Measurements from ENCODE around the gene MAEL.

- TF ChIP-seq CBX2 (IDR thresholded peaks at IDR 0.05; ENCODE audit: low read depth, low read length) (no peak), CBX2 (CRISPR knock-in tag; IDR thresholded peaks at IDR 0.05; ENCODE audit: low read depth) (no peak), CTCF (CRISPR knock-in tag; IDR thresholded peaks at IDR 0.05) (no peak), JUN (CRISPR knock-in tag; IDR thresholded peaks at IDR 0.05) (no peak), ZFX (CRISPR knock-in tag; IDR thresholded peaks at IDR 0.05; ENCODE audit: low read depth) (no peak), ZFP36L2 (CRISPR knock-in tag; IDR thresholded peaks at IDR 0.05) (no peak), KLF16 (CRISPR knock-in tag; IDR thresholded peaks at IDR 0.05) (no peak), POLR2A (IDR thresholded peaks at IDR 0.05; ENCODE audit: insufficient read depth in 1 of 2, low read depth in 2 of 2, low read length in 2 of 2) (no peak), PCBP2 (optimal IDR thresholded peaks at IDR 0.05; ENCODE audit: low read depth, low read length, poor library complexity, severe bottlenecking) (no peak)
Measured at GRCh38 chr1:166960858-166961474, 28.1 kb upstream of the MAEL start.

Data from HepG2 (cell line).